CD4-positive, alpha-beta T cell (primary cell): Measurements from ENCODE around the gene TRIM22. TPM values are rescaled to one million over a fixed set of nuclear protein-coding genes. Genes with fewer than 3 reads are reported as not detected.

Source experiments
- ATAC-seq: fragments of 200-7000 bp; cut with Tn5 transposase; one replicate; pipeline ENCODE4 v1.10.0; 2022; ENCODE audit warnings: mild to moderate bottlenecking; ENCODE audit not compliant: poor library complexity
- CTCF ChIA-PET: fragments of 350-600 bp; sonication (Branson Sonifier 250); formaldehyde crosslinking; loops from one replicate; lab custom pipeline; 2021; ENCODE audit warnings: antibody characterized with exemption, inconsistent platforms; lab: Charles Lee
- POLR2A ChIA-PET: fragments of 350-600 bp; sonication (Branson Sonifier 250); formaldehyde crosslinking; loops from one replicate; lab custom pipeline; 2021; ENCODE audit warnings: antibody characterized with exemption, inconsistent platforms; lab: Charles Lee
- DNase-seq, 14 experiments: peaks; one replicate each; pipeline ENCODE4 v3.0.0-alpha.2; 2013 to 2020; ENCODE audit warnings: mixed read lengths in 2 of 14
- H3K27ac ChIP-seq, 2 donors: one replicate each; pipeline versions ENCODE4 v1.5.1 to v1.7.0; 2013; ENCODE audit warnings: low read length in 2 of 2, low read depth in 1 of 2, mild to moderate bottlenecking in 1 of 2
- H3K27me3 ChIP-seq, 2 experiments: 1 replicate in 1 of 2; 2 replicates in 1 of 2; pipeline versions ENCODE4 v1.6.1 to v1.7.0; 2013; ENCODE audit warnings: low read length in 2 of 2, control low read depth in 1 of 2, mild to moderate bottlenecking in 1 of 2, moderate library complexity in 1 of 2; ENCODE audit not compliant: insufficient read depth in 2 of 2, control insufficient read depth in 1 of 2
- H3K36me3 ChIP-seq: one replicate; pipeline ENCODE4 v1.6.1; 2013; ENCODE audit warnings: low read length, control low read depth; ENCODE audit not compliant: insufficient read depth
- H3K4me1 ChIP-seq: one replicate; pipeline ENCODE4 v1.6.1; 2013; ENCODE audit warnings: low read length, control low read depth; ENCODE audit not compliant: insufficient read depth
- H3K4me3 ChIP-seq: one replicate; pipeline ENCODE4 v1.5.1; 2013; ENCODE audit warnings: mild to moderate bottlenecking, low read length, moderate library complexity
- H3K9me3 ChIP-seq, 2 experiments: 1 replicate in 1 of 2; 2 replicates in 1 of 2; pipeline versions ENCODE4 v1.6.1 to v1.7.0; 2013; ENCODE audit warnings: low read length in 2 of 2, mild to moderate bottlenecking in 2 of 2, control low read depth in 1 of 2, moderate library complexity in 1 of 2; ENCODE audit not compliant: control insufficient read depth in 1 of 2, insufficient read depth in 1 of 2
- H3K27ac Mint-ChIP-seq: one replicate; pipeline ENCODE4 v1.8.0; 2020; ENCODE audit warnings: mixed read lengths
- H3K27me3 Mint-ChIP-seq: one replicate; pipeline ENCODE4 v1.8.0; 2021; ENCODE audit warnings: mixed read lengths
- H3K36me3 Mint-ChIP-seq: one replicate; pipeline ENCODE4 v1.8.0; 2021; ENCODE audit warnings: low read depth, mixed read lengths
- H3K4me1 Mint-ChIP-seq: one replicate; pipeline ENCODE4 v1.8.0; 2021; ENCODE audit warnings: low read depth, mixed read lengths
- H3K4me3 Mint-ChIP-seq: one replicate; pipeline ENCODE4 v1.8.0; 2020; ENCODE audit warnings: mild to moderate bottlenecking, mixed read lengths
- H3K9me3 Mint-ChIP-seq: one replicate; pipeline ENCODE4 v1.8.0; 2020; ENCODE audit warnings: mixed read lengths
- CTCF ChIP-seq: fragments of 200-600 bp; IDR thresholded peaks from one replicate; pipeline ENCODE4 v1.8.0; 2022; ENCODE audit warnings: antibody characterized with exemption, mild to moderate bottlenecking
- intact Hi-C, 2 experiments: fragments of 100-400 bp; cut with DNase I in 1 of 2; cut with micrococcal nuclease in 1 of 2; formaldehyde crosslinking; loops; one replicate each; pipeline versions ENCODE4 v1.15.1 to v1.9.0; 2023 to 2025; cut with DNase I, micrococcal nuclease
- total RNA-seq, 174 experiments: library from RNA in 2 of 174; stranded (reverse) in 2 of 174; gene quantifications; one replicate each; pipeline ENCODE4 v1.2.3 and lab custom pipeline; 2021 to 2026

TRIM22 gene
- total RNA-seq, 2 experiments from 2014 or later, result 198 to 206 TPM

DNA sequence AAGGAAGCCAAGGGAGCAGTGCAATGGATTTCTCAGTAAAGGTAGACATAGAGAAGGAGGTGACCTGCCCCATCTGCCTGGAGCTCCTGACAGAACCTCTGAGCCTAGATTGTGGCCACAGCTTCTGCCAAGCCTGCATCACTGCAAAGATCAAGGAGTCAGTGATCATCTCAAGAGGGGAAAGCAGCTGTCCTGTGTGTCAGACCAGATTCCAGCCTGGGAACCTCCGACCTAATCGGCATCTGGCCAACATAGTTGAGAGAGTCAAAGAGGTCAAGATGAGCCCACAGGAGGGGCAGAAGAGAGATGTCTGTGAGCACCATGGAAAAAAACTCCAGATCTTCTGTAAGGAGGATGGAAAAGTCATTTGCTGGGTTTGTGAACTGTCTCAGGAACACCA, 6.6 kb downstream of the TRIM22 start:
- intact Hi-C loops, result loop anchor here (10.0 kb wide), 3 partner anchors 539 to 1091 kb away; partner anchors contain the start of genes CNGA4 (in 1 of the 2), FHIP1B (in 1 of the 2) and TRIM68 (in 1 of the 2)
- Histone ChIP-seq H3K4me3 (no peak overlapping the region), H3K27ac (no peak overlapping the region), H3K36me3 (peaks cover 62% of the 10 kb centered on the region), H3K27me3 (no peaks in the 10 kb centered on the region), H3K4me1 (peaks cover 37% of the 10 kb centered on the region), H3K9me3 (no peaks in the 10 kb centered on the region)
- ChIA-PET CTCF (interaction anchor here (1.4 kb wide), 1 partner anchor 11 kb away, joined by 5 read pairs; the partner anchor contains the start of gene TRIM5), POLR2A (no interaction called here)
- Mint-ChIP-seq H3K36me3 (peaks cover 87% of the 10 kb centered on the region), H3K4me3 (no peak overlapping the region), H3K27me3 (no peaks in the 10 kb centered on the region), H3K9me3 (no peaks in the 10 kb centered on the region), H3K4me1 (peaks cover 60% of the 10 kb centered on the region), H3K27ac (peak overlapping the region; percentile 74)
- no peak for TF ChIP-seq CTCF
- DNase-seq, result no peak
- no peak for ATAC-seq

GRCh38 chr11:5698281-5698680, 8.7 kb downstream of the TRIM22 start:
- Mint-ChIP-seq H3K36me3 (peaks cover 90% of the 10 kb centered on the region), H3K9me3 (no peaks in the 10 kb centered on the region), H3K4me1 (peaks cover 61% of the 10 kb centered on the region), H3K27ac (peak overlapping the region; percentile 22), H3K4me3 (no peak overlapping the region), H3K27me3 (no peaks in the 10 kb centered on the region)
- ATAC-seq (no peak), DNase-seq (no peak)
- H3K9me3 ChIP-seq, result no peaks in the 10 kb centered on the region
- ChIA-PET CTCF (no interaction called here), POLR2A (interaction anchor here (1.0 to 1.8 kb wide), 2 partner anchors 8 to 14 kb away, joined by 3 to 7 read pairs; partner anchors contain the start of genes TRIM22 and TRIM5)
- H3K4me1 ChIP-seq, result peaks cover 27% of the 10 kb centered on the region
- intact Hi-C loops, result loop anchor here (10.0 kb wide), 3 partner anchors 537 to 1093 kb away; partner anchors contain the start of genes CNGA4 (in 1 of the 2), FHIP1B (in 1 of the 2) and TRIM68 (in 1 of the 2)
- H3K4me3 ChIP-seq, result no peak overlapping the region
- TF ChIP-seq CTCF, result no peak
- peak overlapping the region in 1 of 2 donors; percentile 33 for H3K27ac ChIP-seq
- H3K27me3 ChIP-seq, result no peaks in the 10 kb centered on the region
- H3K36me3 ChIP-seq, result peaks cover 74% of the 10 kb centered on the region

GRCh38 chr11:5700421-5701054, 10.9 kb downstream of the TRIM22 start:
- H3K4me3 ChIP-seq, result no peak overlapping the region
- intact Hi-C loops, result loop anchor here in 1 of 2 experiments (2.0 kb wide), 1 partner anchor 14 kb away; no protein-coding TSS in a partner anchor

More at GRCh38 chr11:5700421-5701054, 10.9 kb downstream of the TRIM22 start:
- Mint-ChIP-seq H3K27ac (peak overlapping the region; percentile 52), H3K9me3 (no peaks in the 10 kb centered on the region), H3K27me3 (no peaks in the 10 kb centered on the region), H3K4me1 (peaks cover 56% of the 10 kb centered on the region), H3K36me3 (peaks cover 91% of the 10 kb centered on the region), H3K4me3 (no peak overlapping the region)
- Histone ChIP-seq H3K36me3 (peaks cover 85% of the 10 kb centered on the region), H3K27me3 (no peaks in the 10 kb centered on the region), H3K9me3 (no peaks in the 10 kb centered on the region), H3K27ac (no peak overlapping the region), H3K4me1 (peaks cover 12% of the 10 kb centered on the region)
- POLR2A ChIA-PET, result interaction anchor here (1.4 to 2.3 kb wide), 2 partner anchors 10 to 16 kb away, joined by 8 to 17 read pairs; partner anchors contain the start of genes TRIM22 and TRIM5
- DNase-seq (no peak), ATAC-seq (no peak)
- no peak for TF ChIP-seq CTCF
- CTCF ChIA-PET, result interaction anchor here (1.4 to 2.1 kb wide), 2 partner anchors 16 to 23 kb away, joined by 3 to 12 read pairs; partner anchors contain the start of gene TRIM5
